ENCODE measurements around the gene YTHDF1.

GRCh38 chr20:63228806-63229205, 12.9 kb upstream of the YTHDF1 start:
- no peak for TF ChIP-seq CTCF (conservative IDR thresholded peaks at IDR 0.05)
- no peak for TF ChIP-seq EZH2 (IDR thresholded peaks at IDR 0.05; ENCODE audit: low read depth)
